ENCODE data around the gene KCNB1.

- TF ChIP-seq CTCF (IDR thresholded peaks at IDR 0.05) (no peak), POLR2A (IDR thresholded peaks at IDR 0.05) (no peak)
Measured at GRCh38 chr20:49516916-49517804, 34.7 kb upstream of the KCNB1 start.

Data from stomach (tissue), 4 donors.